Stomach (tissue), 4 donors: Measurements from ENCODE around the gene TBC1D1.

ENCODE experiments used
- EP300 ChIP-seq: sonication (generic); formaldehyde crosslinking; IDR thresholded peaks from one replicate; pipeline ENCODE4 v1.6.1; 2017; ENCODE audit warnings: antibody characterized with exemption
- POLR2A ChIP-seq, 4 donors: fragments of 450-650 bp; IDR thresholded peaks; one replicate each; pipeline ENCODE4 v1.6.1; 2016; ENCODE audit warnings: antibody characterized with exemption in 4 of 4, control low read depth in 2 of 4, mild to moderate bottlenecking in 1 of 4, moderate library complexity in 1 of 4
- POLR2AphosphoS5 ChIP-seq, 3 donors: sonication (generic); formaldehyde crosslinking; IDR thresholded peaks; one replicate each; pipeline ENCODE4 v1.6.1; 2016; ENCODE audit warnings: antibody characterized with exemption in 3 of 3
- TF ChIP-seq, protein P1 (sequence below), 7 experiments: fragments of 450-650 bp in 4 of 7; fragments of 200-600 bp in 3 of 7; sonication (generic) in 3 of 7; IDR thresholded peaks; one replicate each; pipeline ENCODE4 v1.5.1; 2016 to 2019; ENCODE audit warnings: antibody characterized with exemption in 7 of 7, control low read depth in 2 of 7, mild to moderate bottlenecking in 1 of 7

DNA sequence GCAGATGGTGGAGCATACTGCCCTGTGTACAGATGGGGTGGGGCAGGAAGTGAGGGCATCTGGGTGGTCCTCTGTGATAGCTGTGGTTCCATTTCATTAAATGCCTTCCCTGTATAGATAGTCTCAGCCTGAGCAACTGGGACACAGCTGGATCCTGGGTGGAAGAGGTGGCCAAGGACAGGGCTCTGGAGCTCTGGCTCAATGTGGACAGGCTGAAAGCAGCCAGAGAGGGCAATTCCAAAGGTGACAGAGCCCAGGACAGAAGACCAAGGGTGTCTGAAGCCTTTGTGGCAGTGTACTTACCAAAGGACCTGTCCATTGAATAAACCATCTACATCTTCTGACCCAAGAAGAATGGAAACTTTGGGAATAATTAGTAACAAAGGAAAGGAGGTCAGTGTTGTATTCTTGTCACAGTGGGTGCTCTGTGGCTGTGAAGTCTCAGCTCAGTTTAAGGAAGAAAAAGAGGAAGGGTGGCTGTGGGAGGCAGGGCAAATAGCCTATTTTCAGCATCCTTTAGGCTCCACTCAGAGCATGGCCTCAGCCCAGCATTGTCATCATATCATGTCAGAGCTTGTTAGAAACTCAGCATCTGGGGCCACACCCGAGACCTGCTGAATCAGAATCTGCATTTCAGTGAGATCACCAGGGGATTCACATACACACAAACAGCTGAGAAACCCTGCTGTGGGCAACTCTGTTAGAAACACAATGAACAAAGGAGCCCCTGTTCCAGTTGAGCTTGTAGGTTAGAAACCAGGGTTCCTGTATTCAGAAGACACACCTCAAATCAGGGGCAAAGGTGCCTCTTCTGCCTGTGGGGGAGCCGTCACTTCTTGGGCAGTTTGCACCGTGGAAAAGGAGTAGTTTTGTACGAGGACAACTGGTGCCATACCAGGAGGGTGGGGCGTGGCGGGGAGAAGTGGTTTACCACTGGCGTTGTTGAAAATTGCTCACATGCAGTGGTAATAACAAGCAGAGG, 237.9 kb downstream of the TBC1D1 start:
- TF ChIP-seq, protein P1, sequence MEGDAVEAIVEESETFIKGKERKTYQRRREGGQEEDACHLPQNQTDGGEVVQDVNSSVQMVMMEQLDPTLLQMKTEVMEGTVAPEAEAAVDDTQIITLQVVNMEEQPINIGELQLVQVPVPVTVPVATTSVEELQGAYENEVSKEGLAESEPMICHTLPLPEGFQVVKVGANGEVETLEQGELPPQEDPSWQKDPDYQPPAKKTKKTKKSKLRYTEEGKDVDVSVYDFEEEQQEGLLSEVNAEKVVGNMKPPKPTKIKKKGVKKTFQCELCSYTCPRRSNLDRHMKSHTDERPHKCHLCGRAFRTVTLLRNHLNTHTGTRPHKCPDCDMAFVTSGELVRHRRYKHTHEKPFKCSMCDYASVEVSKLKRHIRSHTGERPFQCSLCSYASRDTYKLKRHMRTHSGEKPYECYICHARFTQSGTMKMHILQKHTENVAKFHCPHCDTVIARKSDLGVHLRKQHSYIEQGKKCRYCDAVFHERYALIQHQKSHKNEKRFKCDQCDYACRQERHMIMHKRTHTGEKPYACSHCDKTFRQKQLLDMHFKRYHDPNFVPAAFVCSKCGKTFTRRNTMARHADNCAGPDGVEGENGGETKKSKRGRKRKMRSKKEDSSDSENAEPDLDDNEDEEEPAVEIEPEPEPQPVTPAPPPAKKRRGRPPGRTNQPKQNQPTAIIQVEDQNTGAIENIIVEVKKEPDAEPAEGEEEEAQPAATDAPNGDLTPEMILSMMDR (IDR thresholded peaks at IDR 0.05), result no peak
- no peak for TF ChIP-seq POLR2A (IDR thresholded peaks at IDR 0.05)
- no peak for TF ChIP-seq POLR2AphosphoS5 (IDR thresholded peaks at IDR 0.05)
- no peak for TF ChIP-seq EP300
